Measurements from ENCODE around the gene PROKR1.
"Not testable (repeated sequence)": the region's sequence is repeated elsewhere in the genome, so short reads cannot be mapped to it uniquely, and the experiment has no call there.

PROKR1 gene

DNA sequence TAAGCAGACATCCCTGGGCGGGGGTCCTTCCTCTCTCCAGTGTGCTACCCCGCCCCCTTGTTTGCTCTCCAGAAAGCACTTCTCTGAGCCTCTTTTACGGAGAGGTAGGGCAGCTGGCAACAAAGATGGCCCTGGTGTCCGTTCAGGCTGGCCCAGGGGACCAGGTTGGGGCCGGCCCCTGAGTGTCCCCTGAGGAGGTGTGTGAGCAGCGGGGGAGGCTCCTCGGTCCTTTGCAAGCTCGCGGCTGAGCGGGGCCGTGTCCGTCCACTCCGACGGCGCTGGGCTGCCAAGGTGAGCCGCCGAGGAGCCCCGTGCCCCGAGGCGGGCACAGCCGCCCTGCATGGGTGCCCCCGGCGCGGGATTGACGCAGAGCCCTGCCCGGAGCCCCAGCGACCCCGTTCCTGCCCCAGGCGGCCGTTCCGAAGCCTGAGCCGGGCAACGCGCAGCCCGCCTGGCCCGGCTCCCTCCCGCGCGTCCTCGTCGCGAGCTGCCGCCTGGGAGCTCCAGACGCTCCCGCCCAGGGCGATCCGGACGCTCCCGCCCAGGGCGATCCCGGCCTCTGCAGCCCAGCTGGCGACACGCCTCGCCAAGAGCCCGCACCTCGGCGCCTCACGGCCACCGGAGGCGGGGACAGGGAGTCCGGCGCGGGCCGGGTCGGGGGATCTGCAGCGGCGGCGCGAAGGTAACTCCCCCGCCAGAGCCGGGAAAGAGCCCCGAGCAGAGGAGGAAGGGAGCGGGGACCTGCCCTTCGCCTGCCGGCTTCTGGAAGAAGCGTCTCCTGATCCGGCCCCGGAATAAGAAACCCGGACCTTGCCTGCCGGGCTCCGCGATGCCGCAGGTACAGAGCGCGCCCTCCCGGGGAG lies at the start of gene PROKR1:
Gene PROKR1, plus strand, starts transcription at position 569 of the 863 bp plus-strand sequence. CDS start 2,243 bp downstream, outside the sequence.
- DNase-seq: peak; percentile 34 to 89

DNA sequence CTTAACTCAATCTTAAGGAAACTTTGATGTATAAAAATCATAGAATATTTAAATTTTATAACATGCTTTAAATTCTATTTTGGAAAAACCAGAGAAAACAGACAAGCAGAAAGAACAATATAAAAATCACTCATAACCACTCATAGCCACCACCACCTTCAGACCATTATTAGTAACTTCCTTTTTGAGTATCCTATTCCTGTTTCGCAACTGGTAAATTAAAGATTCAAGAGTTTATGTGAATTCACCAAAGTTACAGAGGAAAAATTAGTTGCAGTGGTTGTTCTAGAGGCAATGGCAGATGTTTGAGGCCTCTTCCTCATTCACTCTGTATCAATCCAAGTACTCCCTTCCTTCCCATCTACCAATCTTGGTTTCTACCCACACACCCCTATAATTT lies 49.3 kb upstream of the PROKR1 start:
- no peak for DNase-seq

DNA sequence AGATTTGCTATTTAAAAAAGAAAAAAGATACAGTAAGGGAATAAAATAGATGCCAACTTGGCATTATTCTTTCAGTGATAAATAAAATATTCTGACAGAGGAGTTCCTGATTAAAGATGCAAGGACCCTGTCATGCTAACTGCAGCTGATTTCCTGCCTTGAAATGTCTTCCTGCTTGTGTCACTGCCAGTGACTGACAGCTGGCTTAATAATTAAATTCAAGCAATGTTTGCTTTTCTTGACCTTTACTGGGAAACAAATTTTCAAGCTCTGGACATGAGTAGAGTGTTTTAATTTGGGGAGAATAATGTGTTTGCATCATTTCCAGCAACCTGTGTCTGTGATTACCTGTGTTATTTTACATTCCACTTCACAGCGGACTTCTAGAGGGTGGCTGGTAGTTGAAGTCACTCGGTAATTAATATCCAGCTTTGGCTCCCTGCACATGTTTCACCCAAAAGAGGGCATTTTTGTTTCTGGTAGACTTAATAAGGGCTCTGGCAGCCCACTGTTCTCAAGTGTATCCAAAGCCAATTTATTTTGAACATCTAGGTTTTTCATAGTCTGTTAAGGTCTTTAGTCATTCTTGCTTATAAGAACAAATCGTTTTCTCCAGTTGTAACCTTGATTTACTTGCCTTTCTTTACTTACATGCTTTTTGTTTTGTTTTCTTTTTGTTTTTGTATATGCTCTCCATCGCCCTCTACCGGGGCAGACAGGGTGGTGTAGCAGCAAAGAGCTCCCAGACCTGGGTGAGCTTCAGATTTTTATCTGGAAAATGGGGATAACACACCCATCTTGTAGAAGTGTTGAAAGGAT lies 48.5 kb upstream of the PROKR1 start:
- peak in 1 of 2 experiments; percentile 59 for DNase-seq

DNA sequence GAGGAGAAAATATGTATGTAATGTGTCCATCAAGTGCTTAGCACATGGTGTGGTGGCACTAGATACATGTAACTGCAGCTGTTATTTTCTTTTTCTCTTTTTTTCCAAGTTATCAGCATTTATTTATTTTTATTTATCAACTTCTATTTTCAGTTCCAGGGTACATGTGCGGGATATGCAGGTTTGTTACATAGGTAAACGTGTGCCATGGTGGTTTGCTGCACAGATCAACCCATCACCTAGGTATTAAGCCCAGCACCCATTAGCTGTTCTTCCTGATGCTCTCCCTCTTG lies 47.9 kb upstream of the PROKR1 start:
- DNase-seq: not testable (repeated sequence)

DNA sequence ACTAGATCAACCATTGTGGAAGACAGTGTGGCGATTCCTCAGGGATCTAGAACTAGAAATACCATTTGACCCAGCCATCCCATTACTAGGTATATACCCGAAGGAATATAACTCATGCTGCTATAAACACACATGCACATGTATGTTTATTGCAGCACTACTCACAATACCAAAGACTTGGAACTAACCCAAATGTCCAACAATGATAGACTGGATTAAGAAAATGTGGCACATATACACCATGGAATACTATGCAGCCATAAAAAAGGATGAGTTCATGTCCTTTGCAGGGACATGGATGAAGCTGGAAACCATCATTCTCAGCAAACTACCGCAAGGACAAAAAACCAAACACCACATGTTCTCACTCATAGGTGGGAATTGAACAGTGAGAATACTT lies 42.9 kb upstream of the PROKR1 start:
- not testable (repeated sequence) for DNase-seq

DNA sequence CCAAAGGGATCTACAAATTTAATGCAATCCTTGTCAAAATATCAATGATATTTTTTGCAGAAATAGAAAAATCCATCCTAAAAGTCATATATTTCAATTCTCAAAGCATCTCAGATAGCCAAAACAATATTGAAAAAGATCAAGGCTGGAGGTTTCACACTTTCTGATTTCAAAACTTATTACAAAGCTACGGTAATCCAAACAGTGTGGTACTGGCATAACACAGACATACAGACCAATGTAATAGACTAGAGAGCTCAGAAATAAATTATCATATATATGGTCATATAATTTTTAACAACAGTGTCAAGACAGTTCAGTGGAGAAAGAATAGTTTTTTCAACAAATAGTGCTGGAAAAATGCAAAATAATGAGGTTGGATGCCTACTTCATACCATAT lies 40.3 kb upstream of the PROKR1 start:
- no peak for DNase-seq

DNA sequence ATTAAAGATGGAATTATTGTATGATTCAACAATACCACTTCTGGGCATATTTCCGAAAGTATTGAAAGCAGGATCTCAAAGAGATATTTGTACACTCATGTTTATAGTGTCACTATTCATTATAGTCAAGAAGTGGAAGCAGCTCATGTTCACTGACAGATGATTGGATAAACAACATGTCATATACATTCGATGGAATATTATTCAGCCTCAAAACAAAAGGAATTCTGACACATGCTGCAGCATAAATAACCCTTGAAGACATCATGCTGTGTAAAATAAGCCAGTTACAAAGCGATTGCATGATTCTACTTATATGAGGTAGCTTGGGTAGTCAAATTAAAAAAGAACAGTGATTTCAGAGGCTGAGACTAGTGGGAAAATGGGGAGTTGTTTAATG lies 39.3 kb upstream of the PROKR1 start:
- DNase-seq: no peak

DNA sequence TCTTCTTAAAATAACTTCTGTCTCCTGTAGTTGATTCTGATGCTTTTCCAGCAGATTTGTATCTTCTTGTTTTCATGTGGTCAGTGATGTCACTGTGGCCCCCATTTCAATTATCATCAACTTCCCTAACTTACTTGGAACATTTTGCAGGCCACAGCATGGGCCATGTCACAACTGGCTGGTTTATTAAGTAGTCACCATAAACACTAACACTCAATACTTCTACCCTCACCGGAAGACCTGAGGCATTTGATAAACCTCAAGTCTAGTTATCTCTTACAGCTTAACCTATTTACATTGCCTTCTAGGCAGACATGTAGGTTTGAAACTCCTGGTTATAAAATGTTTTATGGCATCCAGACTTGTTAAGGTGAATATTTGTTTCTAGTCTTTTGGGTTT lies 37.4 kb upstream of the PROKR1 start:
- no peak for DNase-seq

DNA sequence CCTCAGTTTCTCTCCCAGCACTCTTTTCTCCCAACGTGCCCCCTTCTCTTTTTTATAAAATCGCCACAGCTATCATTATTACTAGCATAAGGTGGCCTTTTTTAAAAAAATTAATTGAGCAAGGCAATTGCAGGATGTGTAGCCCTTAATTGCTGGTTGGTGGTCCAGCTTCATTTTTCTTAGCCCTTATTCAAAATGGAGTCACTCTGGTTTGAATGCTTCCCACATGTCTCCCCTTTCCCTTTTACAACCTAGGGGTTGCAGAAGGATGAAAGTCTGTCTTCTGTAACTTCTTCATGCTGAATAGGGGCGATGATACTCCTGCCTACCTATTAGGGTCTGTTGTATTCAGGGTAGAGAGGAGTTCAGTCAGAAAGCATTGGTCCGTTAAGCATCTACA lies 36.6 kb upstream of the PROKR1 start:
- DNase-seq: no peak

DNA sequence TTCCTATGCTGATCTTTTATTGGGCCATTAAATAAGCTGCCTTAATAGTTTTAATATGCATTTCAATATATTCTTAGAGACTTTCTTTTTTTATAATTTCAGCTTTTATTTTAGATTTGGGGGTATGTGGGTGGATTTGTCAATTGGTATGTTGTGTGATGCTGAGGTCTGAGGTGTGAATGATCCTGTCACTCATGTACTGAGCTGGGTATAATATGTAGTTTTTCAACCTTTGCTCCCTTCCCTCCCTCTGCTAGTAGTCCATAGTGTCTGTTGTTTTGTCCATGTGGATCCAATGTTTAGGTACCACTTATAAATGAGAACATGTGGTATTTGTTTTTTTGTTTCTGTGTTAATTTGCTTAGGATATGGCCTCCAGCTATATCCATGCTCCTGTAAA lies 35.5 kb upstream of the PROKR1 start:
- DNase-seq: no peak

DNA sequence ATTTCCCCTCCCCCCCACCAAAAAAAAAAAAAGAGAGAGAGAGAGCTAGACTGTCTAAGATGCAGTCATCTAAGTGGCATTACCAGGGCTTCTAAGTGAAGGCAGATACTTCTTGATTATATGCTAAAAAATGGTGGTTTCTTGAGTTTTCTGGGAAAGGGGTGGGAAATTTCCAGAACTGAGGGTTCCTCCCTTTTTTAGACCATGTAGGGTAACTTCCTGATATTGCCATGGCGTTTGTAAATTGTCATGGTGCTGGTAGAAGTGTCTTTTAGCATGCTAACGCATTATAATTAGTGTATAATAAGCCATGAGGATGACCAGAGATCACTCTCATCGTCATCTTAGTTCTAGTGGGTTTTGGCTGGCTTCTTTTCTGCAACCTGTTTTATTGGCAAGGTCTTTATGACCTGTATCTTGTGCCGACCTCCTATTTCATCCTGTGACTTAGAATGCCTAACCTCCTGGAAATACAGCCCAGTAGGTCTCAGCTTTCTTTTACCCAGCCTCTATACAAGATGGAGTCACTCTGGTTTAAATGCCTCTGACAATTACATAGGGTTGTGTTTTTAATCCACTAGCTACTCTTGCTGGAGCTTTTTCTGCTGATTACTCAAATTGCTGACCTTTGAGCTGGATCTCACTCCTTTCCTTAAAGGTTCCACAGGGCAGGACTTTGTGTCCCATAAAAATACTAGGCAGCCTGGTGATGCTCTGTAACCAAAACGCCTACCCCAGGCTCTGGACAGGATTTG lies 30.4 kb upstream of the PROKR1 start:
- no peak for DNase-seq

DNA sequence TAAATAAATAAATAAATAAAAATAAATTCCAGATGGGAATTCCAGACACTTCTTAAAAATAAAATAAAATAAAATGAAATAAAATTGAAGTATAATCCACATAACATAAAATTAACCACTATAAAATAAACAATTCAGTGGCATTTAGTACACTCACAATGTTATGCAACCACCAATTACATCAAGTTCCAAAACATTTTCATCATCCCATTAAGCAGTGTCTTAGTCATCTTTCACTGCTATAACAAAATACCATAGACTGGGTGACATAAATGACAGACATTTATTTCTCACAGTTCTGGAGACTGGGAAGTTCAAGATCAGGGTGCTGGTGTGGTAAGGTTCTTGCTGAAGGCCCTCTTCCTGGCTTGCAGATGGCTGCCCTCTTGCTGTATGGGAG lies 22.6 kb upstream of the PROKR1 start:
- DNase-seq: no peak

DNA sequence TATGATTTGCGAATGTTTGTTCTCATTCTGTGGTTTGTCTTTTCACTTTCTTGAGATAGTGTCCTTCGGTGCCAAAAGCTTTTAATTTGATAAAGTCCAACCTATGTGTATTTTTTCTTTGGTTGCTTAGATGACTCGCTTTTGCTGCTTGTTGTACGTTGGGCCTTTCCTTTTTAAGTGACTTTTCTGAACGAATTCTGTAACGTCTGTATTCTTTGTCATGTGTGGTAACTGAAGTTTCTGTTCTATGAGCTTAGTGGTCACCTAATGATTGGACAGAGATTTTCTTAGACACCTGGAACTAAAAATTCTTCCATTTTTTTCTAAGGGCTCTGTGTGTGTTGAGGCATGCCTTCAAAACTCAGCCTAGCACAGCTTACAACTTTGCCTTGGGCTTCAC lies 19.6 kb upstream of the PROKR1 start:
- no peak for DNase-seq

DNA sequence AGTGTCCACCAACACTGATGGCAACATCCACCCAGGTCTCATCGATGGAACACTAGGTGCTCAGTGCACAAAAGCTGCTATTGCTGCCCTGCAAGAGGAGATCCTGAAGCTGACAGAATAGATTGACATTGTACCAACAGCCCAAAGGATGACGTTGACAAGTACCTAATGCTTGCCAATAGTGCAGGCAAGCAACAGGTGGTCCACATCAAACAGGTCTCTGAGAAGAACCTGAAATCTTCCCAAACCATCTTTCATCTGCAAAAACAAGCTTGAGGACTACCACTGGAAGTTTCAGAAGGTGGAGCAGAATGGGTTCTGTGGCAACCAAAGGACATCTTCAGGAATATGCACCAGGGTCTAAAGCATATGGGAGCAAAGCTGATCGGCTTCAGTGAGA lies 15.8 kb upstream of the PROKR1 start:
- DNase-seq: no peak

DNA sequence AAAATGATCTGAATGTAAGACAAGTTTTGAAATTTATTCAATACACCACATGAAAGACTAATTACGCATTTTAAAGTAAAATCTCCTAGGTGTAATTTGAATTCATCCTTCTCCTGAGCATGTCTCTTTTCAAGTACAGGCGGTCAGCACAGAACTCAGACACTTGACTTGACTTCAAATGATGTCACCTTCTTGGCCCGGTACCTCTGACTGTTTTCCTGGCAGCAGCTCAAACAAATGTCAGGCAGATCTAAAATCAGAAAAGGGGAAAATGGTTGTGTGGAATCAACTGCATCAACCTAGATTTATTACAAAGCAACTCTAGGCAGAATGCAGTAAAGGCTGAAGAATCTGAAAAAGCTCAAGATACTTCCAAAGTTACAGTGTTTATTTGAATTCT lies 11.4 kb upstream of the PROKR1 start:
- no peak for DNase-seq

DNA sequence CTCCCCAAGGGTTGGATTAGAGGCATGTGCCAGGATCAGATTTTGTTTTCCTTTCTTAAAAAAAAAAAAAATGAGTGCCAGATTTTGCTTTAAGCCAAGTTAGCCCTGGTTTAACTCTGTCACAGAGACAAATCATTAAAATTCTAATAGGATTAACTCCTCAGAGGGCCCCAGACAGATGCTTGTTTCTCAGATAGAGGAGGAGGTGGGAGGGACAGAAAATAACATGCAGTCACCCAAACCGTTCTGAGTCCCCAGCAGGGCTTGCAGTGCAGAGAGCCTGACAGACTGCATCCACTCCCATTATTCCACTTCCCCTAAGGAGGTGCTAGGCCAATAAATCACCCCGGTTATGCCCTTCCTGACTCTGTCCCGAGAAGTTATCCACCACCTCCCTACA lies 6.3 kb upstream of the PROKR1 start:
- no peak for DNase-seq

DNA sequence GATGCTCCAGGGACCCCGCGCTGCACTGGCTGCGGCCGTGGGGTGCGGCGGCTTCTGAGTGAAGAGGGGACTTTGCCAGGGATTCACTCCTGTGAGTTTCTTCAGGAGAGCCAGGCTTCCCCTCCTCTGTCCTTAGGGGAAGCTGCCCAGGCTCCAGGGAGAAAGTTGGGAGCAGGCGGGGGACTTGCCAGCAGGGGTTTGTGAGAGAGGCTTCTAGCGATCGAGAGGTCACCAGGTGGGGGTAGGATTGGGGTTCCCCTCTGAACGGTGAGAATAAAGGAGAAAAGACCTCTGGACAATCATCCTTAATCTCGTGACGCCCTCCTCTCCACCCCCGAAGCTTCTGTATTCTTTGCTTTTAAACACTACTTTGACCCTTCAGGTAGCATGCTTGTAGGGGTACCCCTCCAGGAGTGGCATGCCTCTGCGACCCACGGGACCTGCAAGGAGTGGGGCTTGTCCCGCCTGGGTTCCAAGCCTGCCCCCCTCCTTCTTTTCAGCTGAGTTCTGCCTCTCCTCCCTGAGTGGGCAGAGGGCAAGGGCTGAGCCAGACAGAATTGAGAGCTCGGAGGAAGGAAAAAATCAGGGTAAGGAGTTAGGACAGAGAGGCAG lies 601 bp downstream of the PROKR1 start:
- DNase-seq: peak in 1 of 2 experiments; percentile 34

DNA sequence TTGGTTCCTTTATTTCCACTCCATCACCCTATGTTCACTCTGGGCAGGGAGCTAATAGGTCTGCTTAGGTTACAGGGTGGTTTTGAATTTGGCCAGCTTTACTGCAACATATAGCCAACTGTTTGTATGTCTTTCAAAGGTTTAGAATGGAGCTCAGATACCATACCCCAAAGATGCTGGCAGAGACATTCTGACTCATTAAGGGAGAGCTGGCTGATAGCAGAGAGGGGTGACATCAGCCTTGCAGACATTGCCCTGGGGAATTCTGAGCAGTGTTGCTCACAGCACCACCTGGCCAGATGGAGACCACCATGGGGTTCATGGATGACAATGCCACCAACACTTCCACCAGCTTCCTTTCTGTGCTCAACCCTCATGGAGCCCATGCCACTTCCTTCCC lies 2.1 kb downstream of the PROKR1 start:
- no peak for DNase-seq

DNA sequence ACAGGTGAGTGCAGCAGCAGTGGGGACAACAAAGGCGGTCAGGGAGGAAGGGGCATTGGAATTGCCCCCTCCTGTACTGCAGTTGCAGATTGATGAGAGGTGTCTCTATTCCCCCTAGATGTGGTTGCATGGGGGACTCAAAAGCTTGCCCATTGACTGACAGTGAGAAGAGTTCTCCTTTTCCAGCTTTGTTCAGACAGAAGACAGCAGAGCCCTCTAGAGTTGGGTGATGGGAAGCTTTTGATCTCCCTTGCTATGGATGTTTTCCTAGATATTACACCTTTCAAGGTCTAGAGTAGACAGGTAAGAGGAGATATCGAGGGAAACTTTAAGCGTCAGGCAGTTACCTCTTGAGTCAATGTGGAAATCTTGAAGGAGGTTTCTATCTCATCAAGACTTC lies 2.9 kb downstream of the PROKR1 start:
- DNase-seq: peak; percentile 15 to 47

DNA sequence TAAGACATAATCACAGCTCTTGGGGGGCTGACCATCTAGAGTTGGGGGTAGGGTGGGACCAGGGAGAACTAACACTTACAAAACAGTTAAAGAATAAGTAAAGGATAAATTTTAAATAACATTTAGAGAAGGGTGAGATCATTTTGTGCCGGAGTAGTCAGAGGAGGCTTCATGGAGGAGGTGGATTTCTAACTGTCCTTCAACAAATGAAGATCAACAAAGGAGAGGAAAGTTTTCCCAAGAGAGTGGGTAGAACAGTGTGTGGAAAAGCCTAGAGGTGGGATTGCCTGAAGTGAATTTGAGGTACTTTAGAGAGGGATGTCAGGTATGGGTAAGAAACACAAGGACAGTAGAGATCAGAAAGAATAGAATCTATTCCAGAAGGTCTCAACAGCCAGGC lies 7.3 kb downstream of the PROKR1 start:
- no peak for DNase-seq

DNA sequence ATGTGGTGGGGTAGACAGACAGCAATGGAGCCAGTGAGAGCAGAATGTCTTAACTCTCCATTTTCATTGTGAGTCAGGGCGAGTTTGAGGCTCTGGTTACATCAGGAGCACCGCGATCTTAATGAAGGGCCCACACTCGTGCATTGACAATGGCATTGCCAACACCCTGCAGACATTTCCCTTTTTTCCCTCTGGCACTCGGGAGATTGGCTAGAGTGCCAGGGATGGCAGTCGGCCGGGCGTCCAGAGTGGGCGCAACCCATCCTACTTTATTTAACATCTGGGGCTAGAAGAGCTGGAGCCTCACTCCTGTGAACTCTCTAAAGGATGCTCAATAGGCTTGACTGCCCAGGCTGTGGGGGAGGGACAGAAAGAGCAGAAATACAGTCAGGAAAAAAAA lies 9.7 kb downstream of the PROKR1 start:
- DNase-seq: no peak

DNA sequence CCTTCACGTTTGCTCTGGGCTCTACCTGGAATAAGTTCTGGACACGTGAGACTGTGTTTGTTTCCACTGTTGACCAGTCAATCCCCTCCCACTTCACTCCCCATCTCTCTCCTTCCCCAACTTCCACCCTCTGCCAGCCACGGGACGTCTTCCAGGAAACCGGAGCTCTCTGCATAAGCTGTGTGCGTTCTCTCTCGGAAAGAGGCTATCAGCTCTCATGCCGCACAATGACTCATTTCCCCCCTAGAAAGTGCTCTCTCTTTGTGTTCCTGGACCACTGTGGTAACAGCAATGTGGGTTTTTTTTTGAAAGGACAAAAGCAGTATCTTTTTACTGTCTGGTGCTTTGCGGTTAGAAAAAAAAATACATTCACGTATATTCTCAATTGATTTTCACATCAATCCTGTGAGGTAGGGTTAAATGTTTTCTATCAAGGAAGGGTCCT lies 10.2 kb downstream of the PROKR1 start:
- no peak for DNase-seq

DNA sequence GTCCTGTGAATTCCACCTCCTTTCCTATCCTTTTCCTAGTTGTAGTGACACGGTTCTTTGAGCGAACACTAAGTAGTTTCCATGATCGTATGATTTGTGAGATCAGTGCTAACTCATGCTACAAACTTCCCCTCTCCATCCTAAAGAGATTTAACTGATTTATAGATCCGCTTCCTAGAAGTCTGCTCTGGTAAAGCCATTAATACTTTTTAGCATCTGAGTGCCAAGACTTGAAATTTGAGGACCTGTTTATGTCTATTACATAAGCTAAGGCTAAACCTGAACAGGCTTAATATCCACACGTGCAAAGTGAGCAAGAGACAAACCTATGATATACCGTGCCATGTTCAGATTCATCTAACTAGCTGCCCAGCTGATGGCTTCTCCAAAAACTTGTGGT lies 14.9 kb downstream of the PROKR1 start:
- DNase-seq: no peak

Data from NCI-H526 (cell line).